HG03457 (cell line): ENCODE results near the gene LMO1.

Experiments used
- ATAC-seq: cut with Tn5 transposase; IDR thresholded peaks from one replicate; pipeline ENCODE4 v1.9.1; 2021; ENCODE audit warnings: moderate number of reproducible peaks; ENCODE audit not compliant: unreplicated experiment

LMO1 gene

DNA sequence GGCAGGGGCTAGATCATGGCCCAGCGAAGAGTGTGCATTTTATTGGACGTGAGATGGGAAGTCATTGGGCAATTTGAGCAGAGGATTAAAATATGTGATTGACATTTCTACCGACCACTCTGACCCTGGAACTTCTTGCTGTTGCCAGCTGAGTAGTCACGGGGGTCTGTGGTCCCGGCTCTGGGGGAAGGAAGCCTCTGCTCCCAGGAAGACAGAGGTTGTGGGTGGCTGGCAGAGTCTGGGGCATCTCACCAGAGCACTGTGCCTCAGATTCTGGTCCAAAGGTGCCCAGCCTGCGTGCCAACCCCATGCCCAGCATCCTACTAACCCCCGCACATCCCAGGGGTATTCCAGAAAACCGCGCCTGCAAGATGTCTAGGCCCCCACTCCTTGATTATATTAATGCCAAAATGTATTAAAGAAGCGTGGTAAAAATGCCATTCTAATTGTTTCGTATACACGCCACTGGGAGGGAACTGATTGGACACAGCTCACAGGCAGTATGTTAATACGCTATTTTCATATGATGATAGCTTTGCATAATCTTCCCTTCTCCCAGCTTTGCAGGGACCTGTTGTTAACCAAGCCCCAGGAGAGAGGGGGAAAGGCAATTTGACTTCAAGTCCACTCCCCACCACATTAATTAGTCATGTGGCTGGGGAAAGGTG, 25.3 kb upstream of the LMO1 start:
- no peak for ATAC-seq

DNA sequence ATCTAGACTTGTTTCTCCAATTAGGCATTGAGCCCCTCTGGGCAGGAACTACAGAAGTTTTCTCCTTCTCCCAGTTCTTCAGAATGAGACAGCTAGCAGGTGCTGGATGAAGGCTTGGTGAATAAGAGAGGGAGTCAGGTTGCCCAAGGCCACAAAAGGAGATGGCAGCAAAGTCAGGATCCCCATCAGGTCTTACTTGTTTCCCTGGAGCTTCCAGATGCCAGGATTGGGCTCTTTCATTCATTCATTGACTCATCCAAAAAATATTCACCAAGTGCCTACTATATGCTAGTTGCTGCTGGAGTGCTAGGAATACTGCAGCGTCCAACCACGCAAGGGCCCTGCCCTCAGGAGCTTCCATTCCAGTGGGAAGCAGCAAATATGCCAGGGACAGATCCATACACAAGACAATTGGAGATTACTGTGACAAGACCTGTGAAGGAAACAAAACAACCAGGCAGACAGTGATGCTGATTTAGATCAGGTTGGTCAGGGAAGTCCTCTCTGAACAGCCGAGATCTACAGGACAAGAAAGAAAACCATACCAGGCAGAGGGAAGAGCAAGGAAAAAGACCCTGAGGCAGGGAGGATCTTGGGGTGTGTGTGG, 24.6 kb upstream of the LMO1 start:
- no peak for ATAC-seq

DNA sequence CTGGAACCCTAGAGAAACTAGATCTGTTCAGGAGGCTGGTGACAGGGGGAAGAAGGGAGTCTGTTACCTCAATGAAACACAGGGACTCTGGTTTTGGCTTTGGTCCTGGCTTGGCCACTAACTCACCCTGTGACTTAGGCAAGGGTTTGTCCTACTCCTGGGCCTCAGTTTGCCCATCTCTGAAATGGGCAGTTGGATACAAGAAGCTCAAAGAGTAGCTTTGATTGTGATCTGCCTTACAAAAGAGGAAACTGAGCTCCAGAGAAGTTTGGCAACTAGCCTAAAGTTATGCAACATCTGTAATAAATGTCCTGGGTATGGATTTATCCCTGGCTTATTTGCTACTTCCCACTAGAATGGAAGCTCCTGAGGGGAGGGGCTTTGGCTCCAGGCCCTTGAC, 24.0 kb upstream of the LMO1 start:
- ATAC-seq, result no peak

DNA sequence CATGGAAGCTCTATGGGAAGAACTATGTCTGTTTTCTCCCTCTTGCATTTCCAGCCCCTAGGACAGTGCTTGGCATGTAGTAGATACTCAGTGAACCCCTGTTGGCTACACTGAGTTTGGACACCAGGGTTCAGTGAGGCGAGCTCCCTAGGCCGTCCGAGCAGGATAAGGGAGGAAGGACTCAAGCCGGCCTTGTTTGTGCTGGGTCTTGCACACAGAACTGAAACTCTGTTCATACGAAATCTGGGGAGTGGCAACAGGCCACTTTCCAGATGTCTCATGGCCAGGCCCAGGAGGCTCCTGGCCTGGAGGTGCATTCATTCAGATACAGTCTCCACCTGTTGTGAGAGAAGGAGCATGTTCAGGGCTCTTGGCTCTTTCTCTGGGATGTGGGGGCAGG, 23.6 kb upstream of the LMO1 start:
- no peak for ATAC-seq

DNA sequence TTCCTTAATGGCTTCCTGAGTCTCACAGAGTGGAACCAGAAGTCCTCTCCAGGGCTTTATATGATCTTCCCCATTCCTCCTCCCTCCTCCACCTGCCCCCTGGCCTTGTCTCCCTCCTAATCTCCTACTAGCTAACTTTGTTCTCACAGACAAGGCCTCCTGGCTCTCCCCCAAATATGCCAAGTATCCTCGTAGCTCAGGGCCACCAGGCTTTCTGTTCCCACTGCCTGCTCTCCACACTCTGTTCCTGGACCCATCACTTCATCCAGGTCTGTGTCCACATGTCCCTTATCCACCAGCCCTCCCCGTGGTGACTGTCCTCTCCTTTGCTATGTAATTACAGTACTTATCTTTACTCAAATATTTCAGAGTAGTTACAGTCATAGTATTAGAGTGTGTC, 23.2 kb upstream of the LMO1 start:
- ATAC-seq, result no peak

DNA sequence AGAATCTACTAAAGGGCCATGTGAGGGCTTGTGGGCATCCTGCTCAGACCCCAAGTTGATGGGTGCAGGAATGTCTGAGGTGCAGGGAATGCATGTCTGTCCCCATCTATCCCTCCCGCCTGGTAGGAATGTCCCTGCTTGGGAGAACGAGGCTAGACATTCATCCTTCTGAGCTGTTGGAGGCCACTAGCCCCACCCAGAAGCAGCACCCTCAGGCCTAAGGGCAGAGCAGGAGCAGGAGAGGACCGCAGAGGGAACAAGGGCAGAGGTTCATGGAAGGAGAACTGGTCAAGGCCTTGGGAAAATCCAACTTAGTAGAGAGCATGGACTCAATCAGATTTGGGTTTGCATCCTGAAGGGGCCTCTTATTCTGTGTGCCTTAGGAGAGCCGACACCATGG, 22.1 kb upstream of the LMO1 start:
- ATAC-seq, result no peak

DNA sequence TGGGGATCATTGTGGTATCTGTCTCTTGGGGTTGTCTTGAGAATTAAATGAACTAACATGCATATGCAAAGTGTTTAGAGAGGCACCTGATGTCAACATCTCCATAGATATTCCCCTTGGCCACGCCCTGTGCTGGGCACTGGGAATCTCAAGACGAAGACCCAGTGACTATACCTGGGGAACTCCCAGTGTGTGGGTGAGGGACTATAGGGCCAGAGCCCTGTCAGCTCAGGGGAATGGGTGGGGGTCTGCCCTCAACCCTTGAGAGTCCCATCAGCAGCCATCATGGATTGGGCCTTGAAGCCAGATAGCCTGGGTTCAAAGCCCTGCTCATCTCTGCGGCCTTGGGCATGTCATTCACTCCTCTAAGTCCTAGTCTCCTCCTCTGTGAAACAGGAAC, 21.6 kb upstream of the LMO1 start:
- no peak for ATAC-seq

DNA sequence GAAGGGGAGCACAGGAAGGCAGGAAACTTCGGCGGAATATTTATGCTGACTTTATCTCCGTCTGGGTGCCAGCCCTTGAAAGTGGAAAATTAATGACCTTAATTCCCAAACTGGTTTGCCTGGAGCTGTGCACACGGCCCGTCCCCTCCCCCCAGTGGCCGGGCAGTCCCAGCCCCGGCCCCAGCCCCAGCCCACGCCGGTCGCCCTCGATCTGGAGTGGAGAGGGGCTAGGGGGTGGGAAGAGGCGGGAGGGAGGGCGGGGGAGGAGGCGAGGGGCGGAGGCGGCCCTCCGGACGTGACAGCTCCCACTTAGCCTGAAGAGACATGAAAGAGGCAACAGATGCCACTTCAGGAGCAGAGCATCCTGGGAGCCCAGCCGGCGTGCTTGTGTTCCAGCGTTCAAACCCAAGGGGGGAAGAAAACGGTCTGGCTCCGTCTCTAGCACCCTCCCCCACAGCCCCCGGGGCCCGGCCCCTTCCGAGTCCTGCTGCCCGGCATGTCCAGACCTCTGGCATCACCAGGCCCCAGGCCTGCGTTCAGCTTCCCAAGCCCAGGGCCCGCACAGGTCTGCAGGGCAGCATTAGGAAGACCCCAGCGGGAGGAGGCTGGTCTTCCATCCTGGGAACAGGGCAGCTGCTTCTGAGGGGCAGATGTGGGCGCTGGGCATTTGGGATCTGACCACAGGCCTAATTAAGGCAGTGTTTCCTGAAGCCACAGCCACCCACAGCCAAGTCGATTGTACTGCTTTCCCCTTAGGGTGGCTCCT, 20.0 kb upstream of the LMO1 start:
- no peak for ATAC-seq

DNA sequence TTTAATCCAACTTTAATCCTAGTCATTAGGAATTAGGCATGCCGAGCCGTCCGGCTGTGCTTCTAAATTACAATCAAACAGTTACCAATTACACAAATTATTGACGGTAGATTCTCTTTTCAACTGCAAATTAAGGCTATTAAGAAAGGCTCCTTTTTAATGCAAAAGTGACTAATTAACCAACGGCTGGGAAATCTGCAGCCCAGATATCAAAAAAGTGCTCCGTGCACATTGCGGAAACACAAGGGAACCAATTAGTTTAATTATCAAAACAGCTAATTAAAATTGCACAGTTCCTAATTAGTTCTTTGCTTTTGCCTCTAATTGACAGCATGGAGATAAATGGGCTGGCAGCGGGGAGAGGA, 19.4 kb upstream of the LMO1 start:
- ATAC-seq, result no peak

DNA sequence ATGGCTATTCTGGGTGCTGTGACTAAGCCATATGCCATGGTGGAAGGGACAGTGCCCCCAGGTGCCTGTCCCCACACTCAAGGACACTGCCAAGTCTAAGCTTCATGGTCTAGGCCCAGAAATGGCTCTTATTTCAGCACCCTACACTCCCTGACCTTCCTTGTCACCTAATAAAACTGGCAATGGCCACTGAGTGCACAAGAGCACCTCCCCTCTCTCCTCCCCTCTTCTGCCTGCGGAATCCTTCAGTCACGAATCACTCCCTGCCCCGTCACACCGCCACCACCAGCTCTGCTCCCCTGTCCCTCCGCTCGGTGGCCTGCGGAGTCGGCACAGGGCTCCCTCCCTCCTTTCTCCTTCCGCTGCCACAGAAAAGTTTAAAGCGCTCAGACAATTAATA, 19.0 kb upstream of the LMO1 start:
- no peak for ATAC-seq

DNA sequence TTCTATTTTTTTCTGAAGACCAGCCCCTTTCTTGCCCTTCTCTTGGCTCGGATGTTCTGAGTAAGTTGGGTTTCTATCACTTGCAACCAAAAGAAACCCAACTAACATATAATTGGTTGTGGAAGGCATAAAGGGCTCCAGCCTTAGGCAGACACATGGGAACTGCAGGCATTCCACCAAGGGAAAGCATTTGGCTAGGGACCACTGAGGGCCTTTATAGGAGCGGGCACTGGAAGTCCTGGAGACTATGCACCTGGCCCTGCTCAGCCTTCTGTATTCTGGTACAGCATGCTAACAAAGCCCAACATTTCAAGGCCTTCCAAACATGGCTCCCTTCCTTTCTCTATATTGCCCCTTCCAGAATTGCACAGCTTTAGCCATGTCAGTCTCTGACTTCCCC, 17.6 kb upstream of the LMO1 start:
- no peak for ATAC-seq

DNA sequence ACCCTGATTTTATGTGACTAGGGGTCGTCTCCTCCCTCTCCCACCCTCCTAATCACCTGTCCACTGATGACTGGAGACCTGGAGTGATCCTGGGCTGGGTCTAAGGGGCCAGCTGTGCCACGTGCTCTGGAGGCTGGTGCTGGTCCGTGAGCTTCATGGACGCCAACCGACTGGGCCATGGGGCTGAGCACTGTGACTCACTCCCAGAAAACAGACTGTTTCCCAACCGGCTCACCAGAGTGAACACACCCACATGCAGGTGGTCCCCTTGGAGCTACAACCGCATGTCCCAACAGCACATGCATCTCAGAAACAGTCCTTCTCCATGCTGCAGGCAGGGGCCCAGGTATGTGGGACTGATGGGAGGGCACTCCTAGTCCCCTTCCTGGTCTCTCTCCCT, 14.0 kb upstream of the LMO1 start:
- no peak for ATAC-seq

DNA sequence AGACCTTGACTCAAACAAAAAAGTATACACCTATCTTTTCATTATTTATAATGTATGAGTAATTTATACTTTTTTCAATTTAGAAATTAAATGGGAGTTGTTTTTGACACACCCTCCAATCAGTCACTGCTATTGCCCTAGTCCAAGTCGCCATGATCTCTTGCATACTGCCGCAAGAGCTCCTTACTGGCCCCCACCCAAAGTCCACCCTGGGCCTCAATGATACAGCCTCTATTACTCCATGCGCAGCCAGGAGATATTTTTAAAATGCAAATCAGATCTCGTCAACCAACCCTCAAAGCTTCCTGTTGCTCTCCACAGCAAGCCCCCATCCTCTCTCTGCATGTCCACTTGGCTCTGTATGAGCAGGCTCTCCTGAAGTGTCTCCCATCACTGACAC, 12.8 kb upstream of the LMO1 start:
- no peak for ATAC-seq

DNA sequence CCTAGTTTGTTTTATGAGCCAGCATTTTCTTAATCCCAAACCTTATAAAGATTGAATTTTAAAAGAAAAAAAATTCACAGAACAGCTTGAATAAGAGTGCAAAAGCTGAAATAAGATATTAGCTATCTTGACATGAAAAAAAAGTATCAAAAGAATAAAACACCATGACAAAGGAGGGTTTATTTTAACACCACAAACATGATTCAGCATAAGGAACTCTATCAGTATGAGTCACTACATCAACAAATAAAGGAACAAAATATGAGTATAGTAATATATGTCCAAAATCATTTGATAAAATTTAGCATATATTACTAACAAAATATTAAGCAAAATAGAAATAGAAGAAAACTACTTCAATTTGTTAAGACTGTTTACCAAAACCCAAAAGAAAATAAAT, 9.6 kb upstream of the LMO1 start:
- no peak for ATAC-seq

DNA sequence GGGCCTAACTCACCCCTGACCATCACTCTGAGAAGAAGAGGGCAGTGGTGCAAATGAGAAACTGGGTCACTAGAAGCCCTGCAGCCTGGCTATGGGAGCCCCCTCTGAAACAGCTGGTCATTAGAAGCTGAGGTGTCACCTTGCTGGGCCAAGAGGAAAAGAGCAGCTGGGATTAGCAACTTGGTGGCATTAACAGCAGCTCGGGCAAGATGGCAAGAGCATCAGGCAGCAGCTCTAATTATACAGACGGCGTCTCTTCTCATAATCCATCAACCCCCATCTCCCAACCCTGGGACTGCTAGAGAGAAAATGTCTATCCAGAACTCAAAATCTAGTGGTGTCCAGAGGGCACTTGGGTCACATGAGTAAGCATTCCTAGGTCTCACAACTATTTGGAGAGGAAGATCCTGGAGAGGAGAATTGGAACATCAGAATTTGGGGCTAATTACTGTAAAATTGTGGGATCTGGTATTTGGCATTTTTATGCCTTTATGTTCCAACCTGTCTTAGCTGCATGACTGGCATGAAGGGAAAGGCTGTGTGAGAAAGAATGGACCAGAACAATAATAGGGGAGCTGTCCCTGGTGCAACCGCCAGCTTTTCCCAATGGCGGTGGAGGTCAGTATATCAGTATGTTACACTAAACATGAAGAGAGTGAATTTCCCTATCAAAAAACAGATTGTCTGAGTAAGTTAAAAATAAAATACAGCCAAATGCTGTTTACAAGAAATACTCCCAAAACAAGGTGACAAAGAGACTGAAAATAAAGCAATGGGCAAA, 7.6 kb upstream of the LMO1 start:
- ATAC-seq, result no peak

DNA sequence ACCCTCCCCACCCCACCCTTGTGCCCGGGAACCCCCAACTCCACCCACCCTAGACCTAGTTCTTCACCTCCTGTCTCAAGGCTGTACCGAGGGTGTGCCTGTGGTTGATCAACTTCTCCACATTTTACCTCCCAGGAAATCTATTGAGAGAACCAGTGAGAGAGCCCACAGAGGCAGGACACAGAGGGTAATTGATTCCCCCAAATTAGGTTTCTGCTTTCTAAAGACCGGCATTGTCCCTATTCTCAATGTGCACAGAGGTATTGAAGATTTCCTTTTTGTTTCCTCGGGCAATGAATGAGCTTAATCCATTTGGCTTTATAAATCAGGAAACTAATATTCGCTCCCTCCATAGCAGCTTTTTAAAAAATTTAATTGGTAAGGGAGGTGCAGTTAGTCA, 6.0 kb upstream of the LMO1 start:
- no peak for ATAC-seq

DNA sequence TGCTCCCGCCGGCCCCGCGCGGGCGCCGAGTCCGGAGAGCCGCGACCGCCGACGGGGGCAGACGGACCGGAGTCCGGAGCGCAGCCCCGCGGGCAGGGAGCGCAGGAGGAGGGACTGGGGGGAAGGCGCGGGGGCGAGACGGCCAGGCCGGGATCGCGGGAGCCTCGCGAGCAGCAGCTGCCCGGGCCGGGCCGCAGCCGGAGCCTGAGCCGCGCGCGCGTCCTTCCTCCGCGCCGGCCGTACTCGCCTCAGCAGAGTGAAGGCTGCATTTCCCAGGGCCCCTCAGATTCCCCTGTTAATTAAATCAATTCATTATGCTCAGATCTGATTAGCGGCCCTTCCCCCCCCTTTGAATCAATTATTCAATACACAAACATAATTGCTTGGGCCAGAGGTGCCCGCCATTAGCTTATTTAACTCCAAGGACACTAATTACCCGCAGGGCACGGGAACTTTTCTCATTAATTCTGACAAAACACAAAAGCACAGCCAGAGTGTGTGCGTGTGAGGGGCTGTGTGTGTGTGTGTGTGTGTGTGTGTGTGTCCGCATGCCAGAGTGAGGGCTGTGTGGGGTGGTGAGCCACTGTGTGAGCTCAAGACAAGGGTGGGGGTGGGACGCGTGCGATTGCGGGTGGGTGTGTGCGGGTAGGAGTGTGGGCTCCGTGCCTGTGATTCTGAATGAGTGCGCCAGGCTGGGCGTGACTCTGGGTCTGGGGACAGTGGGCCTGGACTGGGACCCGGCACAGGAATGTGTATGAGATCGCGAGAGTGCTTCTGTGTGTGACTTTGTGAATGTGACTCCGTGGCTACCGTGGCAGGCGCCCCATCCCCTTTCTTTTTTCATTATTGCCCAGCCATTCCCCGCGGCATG, 5.1 kb upstream of the LMO1 start:
- ATAC-seq, result no peak

DNA sequence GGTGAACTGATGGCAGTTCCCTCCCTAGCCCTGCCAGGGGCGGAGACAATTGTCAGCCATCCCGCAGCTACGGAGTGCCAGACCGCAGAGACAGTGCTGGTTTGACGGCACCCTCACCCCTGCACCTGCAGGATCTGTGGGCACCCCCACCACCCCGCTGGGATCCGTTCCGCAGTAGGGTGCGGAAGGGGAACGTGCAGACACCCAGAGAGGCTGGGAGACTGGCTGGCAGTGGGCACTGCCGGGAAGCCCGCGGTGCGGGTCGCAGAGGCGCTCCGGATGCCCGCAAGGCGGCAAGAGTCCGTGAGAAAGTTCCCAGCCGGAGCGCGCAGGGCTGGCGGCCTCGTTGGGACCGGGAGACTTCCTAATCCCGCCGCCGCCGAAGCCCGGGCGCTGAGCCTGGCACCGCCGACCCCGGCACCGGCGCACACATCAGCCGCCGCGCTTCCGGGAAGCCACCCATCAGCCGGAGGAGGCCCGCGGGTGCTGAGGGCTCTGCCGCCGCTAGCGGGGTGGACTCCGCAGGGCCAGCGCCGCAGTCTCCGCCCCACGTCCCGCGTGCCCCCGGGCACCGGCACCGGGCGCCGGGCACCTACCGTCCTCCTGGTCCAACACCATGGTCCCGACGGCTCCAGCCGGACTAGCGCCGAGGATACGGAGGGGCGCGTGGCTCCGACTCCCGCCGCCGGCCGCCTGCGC, 4.3 kb upstream of the LMO1 start:
- no peak for ATAC-seq

DNA sequence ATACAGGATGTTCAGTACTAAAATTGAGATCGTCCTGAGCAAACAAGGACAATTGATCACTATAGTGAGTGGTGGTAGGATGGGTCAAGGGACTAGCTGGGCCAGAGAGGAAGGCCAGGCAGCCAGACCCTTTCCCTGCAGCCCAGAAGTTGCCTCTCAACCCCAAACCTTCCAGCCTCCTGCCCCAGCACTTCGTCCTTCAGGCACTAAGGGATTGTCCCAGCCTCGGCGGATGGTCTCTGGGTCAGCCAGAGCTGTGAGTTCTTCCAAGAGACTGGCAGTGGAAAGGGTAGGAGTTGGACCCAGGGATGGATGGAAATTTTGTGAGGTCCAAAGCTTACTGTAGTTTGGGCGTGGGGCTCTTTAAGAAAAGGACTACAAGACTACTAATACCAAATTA, 3.6 kb upstream of the LMO1 start:
- no peak for ATAC-seq
